ENCODE results near the gene RSPO4.

The RSPO4 gene

DNA sequence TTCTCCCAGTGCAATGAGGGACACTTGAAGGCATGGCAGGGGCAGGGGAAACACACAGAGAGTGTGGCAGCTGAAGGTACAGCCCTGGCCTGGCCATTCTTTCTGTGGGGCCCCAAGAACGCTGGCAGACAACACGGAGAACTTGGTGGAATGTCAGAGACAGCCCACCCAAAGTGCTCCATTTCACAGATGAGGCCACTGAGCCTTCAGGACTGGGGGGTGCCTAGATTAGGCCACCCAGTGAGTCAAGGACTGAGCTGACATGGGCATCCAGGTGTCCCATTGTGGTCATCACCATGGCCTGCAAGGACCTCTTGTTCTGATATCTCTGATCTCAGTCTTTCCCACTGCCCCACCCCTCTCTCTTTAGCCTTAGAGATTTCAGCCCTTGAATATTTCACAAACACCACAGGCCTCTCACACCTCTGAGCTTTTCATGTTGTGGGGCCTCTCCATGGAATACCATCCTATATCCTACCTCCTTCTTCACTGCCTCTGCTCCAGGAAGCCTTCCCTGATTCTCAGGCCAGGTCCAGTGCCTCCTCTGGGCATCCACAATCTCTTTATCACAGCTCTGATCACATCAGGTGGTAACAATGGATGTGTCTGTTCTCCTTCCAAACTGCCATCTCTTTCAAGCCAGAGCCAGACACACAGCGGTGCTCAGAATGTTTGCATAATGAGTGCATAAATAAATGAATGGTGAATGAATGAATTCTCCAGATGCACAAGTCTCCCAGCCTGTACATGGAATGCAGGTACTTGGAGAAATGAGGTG, 2.0 kb upstream of the RSPO4 start:
- no peaks in the 10 kb centered on the region for H3K4me1 ChIP-seq (ENCODE audit: control insufficient read depth, insufficient read depth, low read length, unreplicated experiment)
- no peaks in the 10 kb centered on the region for H3K79me2 ChIP-seq (ENCODE audit: control insufficient read depth, insufficient read depth, low read length, unreplicated experiment)
- no peak overlapping the region for H3K4me3 ChIP-seq (ENCODE audit: low read depth, low read length)
- no peak overlapping the region for H2AFZ ChIP-seq (ENCODE audit: low read length, unreplicated experiment)
- peaks cover 69% of the 10 kb centered on the region for H3K27me3 ChIP-seq (ENCODE audit: insufficient read depth, low read length)
- H3K27ac ChIP-seq (ENCODE audit: low read depth, low read length), result no peak overlapping the region
- no peaks in the 10 kb centered on the region for H3K36me3 ChIP-seq (ENCODE audit: insufficient read depth, low read length)

- Histone ChIP-seq H3K4me1 (ENCODE audit: control insufficient read depth, insufficient read depth, low read length, unreplicated experiment) (no peaks in the 10 kb centered on the region), H3K4me3 (ENCODE audit: low read depth, low read length) (peak overlapping the region; percentile 56), H3K36me3 (ENCODE audit: insufficient read depth, low read length) (no peaks in the 10 kb centered on the region), H3K27ac (ENCODE audit: low read depth, low read length) (no peak overlapping the region), H3K79me2 (ENCODE audit: control insufficient read depth, insufficient read depth, low read length, unreplicated experiment) (no peaks in the 10 kb centered on the region), H3K27me3 (ENCODE audit: insufficient read depth, low read length) (peaks cover 70% of the 10 kb centered on the region), H2AFZ (ENCODE audit: low read length, unreplicated experiment) (peak overlapping the region; percentile 2)
Observed at GRCh38 chr20:1002682-1003561, 811 bp upstream of the RSPO4 start.

- Histone ChIP-seq H3K4me1 (ENCODE audit: control insufficient read depth, insufficient read depth, low read length, unreplicated experiment) (no peaks in the 10 kb centered on the region), H3K79me2 (ENCODE audit: control insufficient read depth, insufficient read depth, low read length, unreplicated experiment) (no peaks in the 10 kb centered on the region), H3K36me3 (ENCODE audit: insufficient read depth, low read length) (no peaks in the 10 kb centered on the region), H3K27me3 (ENCODE audit: insufficient read depth, low read length) (peaks cover 77% of the 10 kb centered on the region), H2AFZ (ENCODE audit: low read length, unreplicated experiment) (no peak overlapping the region), H3K27ac (ENCODE audit: low read depth, low read length) (no peak overlapping the region), H3K4me3 (ENCODE audit: low read depth, low read length) (peak overlapping the region; percentile 56)
Observed at GRCh38 chr20:1001116-1001515, 995 bp downstream of the RSPO4 start.

- H3K27me3 ChIP-seq (ENCODE audit: insufficient read depth, low read length), result peaks cover 66% of the 10 kb centered on the region
Observed at GRCh38 chr20:998231-998830, 3.8 kb downstream of the RSPO4 start.

DNA sequence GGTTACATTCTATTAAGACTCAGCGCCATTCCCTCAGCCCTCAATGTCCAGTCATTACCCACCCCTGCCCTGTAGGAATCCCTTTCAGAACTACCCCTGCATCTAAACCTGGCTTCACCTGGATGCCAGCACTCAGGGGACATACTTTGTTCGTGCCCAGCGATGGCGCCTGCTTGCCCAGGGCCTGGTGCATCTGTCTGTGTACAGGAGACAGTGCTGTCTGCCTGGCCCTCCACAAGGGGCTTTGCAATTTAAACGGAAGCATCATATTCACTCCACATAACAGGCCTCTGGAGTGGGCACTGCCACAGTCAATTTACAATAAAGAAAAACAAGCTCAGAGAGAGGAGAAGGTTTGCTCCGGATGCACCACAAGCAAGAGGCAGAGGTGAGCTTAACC, 4.6 kb downstream of the RSPO4 start:
- H3K27ac ChIP-seq (ENCODE audit: low read depth, low read length), result no peak overlapping the region
- peaks cover 63% of the 10 kb centered on the region for H3K27me3 ChIP-seq (ENCODE audit: insufficient read depth, low read length)
- H3K79me2 ChIP-seq (ENCODE audit: control insufficient read depth, insufficient read depth, low read length, unreplicated experiment), result no peaks in the 10 kb centered on the region
- no peaks in the 10 kb centered on the region for H3K4me1 ChIP-seq (ENCODE audit: control insufficient read depth, insufficient read depth, low read length, unreplicated experiment)
- no peaks in the 10 kb centered on the region for H3K36me3 ChIP-seq (ENCODE audit: insufficient read depth, low read length)
- no peak overlapping the region for H3K4me3 ChIP-seq (ENCODE audit: low read depth, low read length)
- no peak overlapping the region for H2AFZ ChIP-seq (ENCODE audit: low read length, unreplicated experiment)

More at GRCh38 chr20:998231-998830, 3.8 kb downstream of the RSPO4 start:
- Histone ChIP-seq H3K79me2 (ENCODE audit: control insufficient read depth, insufficient read depth, low read length, unreplicated experiment) (no peaks in the 10 kb centered on the region), H3K4me1 (ENCODE audit: control insufficient read depth, insufficient read depth, low read length, unreplicated experiment) (no peaks in the 10 kb centered on the region), H3K27ac (ENCODE audit: low read depth, low read length) (no peak overlapping the region), H2AFZ (ENCODE audit: low read length, unreplicated experiment) (no peak overlapping the region), H3K36me3 (ENCODE audit: insufficient read depth, low read length) (no peaks in the 10 kb centered on the region), H3K4me3 (ENCODE audit: low read depth, low read length) (no peak overlapping the region)

DNA sequence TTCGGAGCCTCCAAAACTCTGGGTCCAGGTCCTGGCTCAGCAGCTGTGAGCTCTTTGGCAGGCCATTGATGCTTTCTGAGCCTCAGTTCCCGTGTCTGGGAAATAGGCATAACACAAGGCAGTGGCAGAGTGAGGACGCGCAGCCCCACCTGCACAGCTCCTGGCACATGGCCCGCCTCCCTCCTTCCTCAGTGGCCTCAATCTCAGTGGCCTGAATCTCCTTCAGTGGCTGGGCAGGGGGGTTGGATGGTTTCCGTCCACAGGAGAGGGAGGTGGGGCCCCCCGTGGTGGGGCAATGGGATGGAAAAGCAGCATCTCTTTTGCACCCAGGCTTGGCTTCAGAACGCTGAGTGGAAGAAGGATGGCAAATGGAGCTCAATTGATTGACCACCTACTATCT, 5.1 kb downstream of the RSPO4 start:
- no peaks in the 10 kb centered on the region for H3K4me1 ChIP-seq (ENCODE audit: control insufficient read depth, insufficient read depth, low read length, unreplicated experiment)
- no peaks in the 10 kb centered on the region for H3K79me2 ChIP-seq (ENCODE audit: control insufficient read depth, insufficient read depth, low read length, unreplicated experiment)
- no peak overlapping the region for H3K4me3 ChIP-seq (ENCODE audit: low read depth, low read length)
- no peak overlapping the region for H2AFZ ChIP-seq (ENCODE audit: low read length, unreplicated experiment)
- no peak overlapping the region for H3K27ac ChIP-seq (ENCODE audit: low read depth, low read length)
- no peaks in the 10 kb centered on the region for H3K36me3 ChIP-seq (ENCODE audit: insufficient read depth, low read length)
- peaks cover 61% of the 10 kb centered on the region for H3K27me3 ChIP-seq (ENCODE audit: insufficient read depth, low read length)

GRCh38 chr20:995170-995569, 6.9 kb downstream of the RSPO4 start:
- Histone ChIP-seq H2AFZ (ENCODE audit: low read length, unreplicated experiment) (no peak overlapping the region), H3K36me3 (ENCODE audit: insufficient read depth, low read length) (no peaks in the 10 kb centered on the region), H3K4me3 (ENCODE audit: low read depth, low read length) (no peak overlapping the region), H3K27me3 (ENCODE audit: insufficient read depth, low read length) (peaks cover 57% of the 10 kb centered on the region), H3K27ac (ENCODE audit: low read depth, low read length) (no peak overlapping the region), H3K4me1 (ENCODE audit: control insufficient read depth, insufficient read depth, low read length, unreplicated experiment) (peaks cover 5% of the 10 kb centered on the region), H3K79me2 (ENCODE audit: control insufficient read depth, insufficient read depth, low read length, unreplicated experiment) (no peaks in the 10 kb centered on the region)

GRCh38 chr20:992801-993535, 9.1 kb downstream of the RSPO4 start:
- H3K4me1 ChIP-seq (ENCODE audit: control insufficient read depth, insufficient read depth, low read length, unreplicated experiment), result peaks cover 5% of the 10 kb centered on the region
- H3K36me3 ChIP-seq (ENCODE audit: insufficient read depth, low read length), result no peaks in the 10 kb centered on the region
- no peak overlapping the region for H3K4me3 ChIP-seq (ENCODE audit: low read depth, low read length)
- no peak overlapping the region for H2AFZ ChIP-seq (ENCODE audit: low read length, unreplicated experiment)
- H3K79me2 ChIP-seq (ENCODE audit: control insufficient read depth, insufficient read depth, low read length, unreplicated experiment), result no peaks in the 10 kb centered on the region
- H3K27me3 ChIP-seq (ENCODE audit: insufficient read depth, low read length), result peaks cover 52% of the 10 kb centered on the region
- no peak overlapping the region for H3K27ac ChIP-seq (ENCODE audit: low read depth, low read length)

GRCh38 chr20:991850-992249, 10.3 kb downstream of the RSPO4 start:
- Histone ChIP-seq H3K27ac (ENCODE audit: low read depth, low read length) (no peak overlapping the region), H3K4me3 (ENCODE audit: low read depth, low read length) (no peak overlapping the region), H2AFZ (ENCODE audit: low read length, unreplicated experiment) (no peak overlapping the region), H3K4me1 (ENCODE audit: control insufficient read depth, insufficient read depth, low read length, unreplicated experiment) (peaks cover 5% of the 10 kb centered on the region), H3K79me2 (ENCODE audit: control insufficient read depth, insufficient read depth, low read length, unreplicated experiment) (no peaks in the 10 kb centered on the region), H3K36me3 (ENCODE audit: insufficient read depth, low read length) (no peaks in the 10 kb centered on the region), H3K27me3 (ENCODE audit: insufficient read depth, low read length) (peaks cover 42% of the 10 kb centered on the region)

- H3K27ac ChIP-seq (ENCODE audit: low read depth, low read length), result no peak overlapping the region
Observed at GRCh38 chr20:990293-990959, 11.7 kb downstream of the RSPO4 start.

More at GRCh38 chr20:990293-990959, 11.7 kb downstream of the RSPO4 start:
- no peak overlapping the region for H2AFZ ChIP-seq (ENCODE audit: low read length, unreplicated experiment)
- H3K79me2 ChIP-seq (ENCODE audit: control insufficient read depth, insufficient read depth, low read length, unreplicated experiment), result no peaks in the 10 kb centered on the region
- H3K4me1 ChIP-seq (ENCODE audit: control insufficient read depth, insufficient read depth, low read length, unreplicated experiment), result peaks cover 5% of the 10 kb centered on the region
- H3K27me3 ChIP-seq (ENCODE audit: insufficient read depth, low read length), result peaks cover 42% of the 10 kb centered on the region
- no peak overlapping the region for H3K4me3 ChIP-seq (ENCODE audit: low read depth, low read length)
- no peaks in the 10 kb centered on the region for H3K36me3 ChIP-seq (ENCODE audit: insufficient read depth, low read length)

Data from ACC112 (cell line).